Keratinocyte (primary cell): ENCODE measurements around the gene CACNA1E.

Source experiments
- CTCF ChIP-seq, 3 experiments: IDR thresholded peaks in 1 of 3; conservative IDR thresholded peaks in 1 of 3; optimal IDR thresholded peaks in 1 of 3; 2 replicates in 2 of 3; 3 replicates in 1 of 3; pipeline versions ENCODE3 to v1.5.1; 2011; ENCODE audit warnings: low read length in 3 of 3, mild to moderate bottlenecking in 3 of 3, moderate library complexity in 2 of 3, control low read depth in 1 of 3, inconsistent platforms in 1 of 3; ENCODE audit not compliant: insufficient read depth in 2 of 3; ENCODE audit errors: extremely low read depth in 1 of 3
- EZH2 ChIP-seq: IDR thresholded peaks from one replicate; pipeline ENCODE4 v1.6.1; 2012; ENCODE audit warnings: inconsistent platforms, mild to moderate bottlenecking, low read length, moderate library complexity

GRCh38 chr1:181637998-181638397 lies 154.7 kb downstream of the CACNA1E start:
- TF ChIP-seq EZH2 (no peak), CTCF (optimal IDR thresholded peaks at IDR 0.05 in 1 of 3, IDR thresholded peaks at IDR 0.05 in 1 of 3, conservative IDR thresholded peaks at IDR 0.05 in 1 of 3; ENCODE audit: extremely low read depth in 1 of 3, insufficient read depth in 2 of 3, low read length in 3 of 3) (no peak)
